Measurements from ENCODE around the gene SMAP1. TPM values are rescaled to one million over a fixed set of nuclear protein-coding genes. Genes with fewer than 3 reads are reported as not detected.
A peak's percentile ranks its signal among the peaks of the same experiment; 100 is the strongest.

The SMAP1 gene
- total RNA-seq, 4 donors from 2014 or later, result 16.6 to 29.4 (median 22.0) TPM

DNA sequence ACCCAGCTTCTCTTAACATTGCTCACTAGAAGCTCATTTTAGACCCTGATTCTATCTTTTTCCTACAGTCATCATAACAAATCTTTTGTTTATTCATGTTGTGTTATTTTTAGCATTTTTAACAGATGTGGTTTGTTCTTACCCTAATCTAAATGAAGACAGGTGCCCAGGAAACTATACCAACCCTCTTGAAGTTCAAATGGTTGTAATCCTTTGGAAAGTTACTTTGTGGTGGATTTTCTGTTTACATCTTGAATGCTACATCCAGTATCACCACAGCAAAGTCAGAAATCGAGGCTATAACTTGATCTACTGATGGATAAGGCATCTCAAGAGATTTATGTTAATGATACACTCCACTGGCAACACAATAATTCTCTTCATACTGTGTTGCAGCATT is 26.2 kb downstream of the SMAP1 start:
- DNase-seq (ENCODE audit: low spot score), result no peak
- no peak for ATAC-seq (ENCODE audit: low FRiP score)
- TF ChIP-seq, protein P1, sequence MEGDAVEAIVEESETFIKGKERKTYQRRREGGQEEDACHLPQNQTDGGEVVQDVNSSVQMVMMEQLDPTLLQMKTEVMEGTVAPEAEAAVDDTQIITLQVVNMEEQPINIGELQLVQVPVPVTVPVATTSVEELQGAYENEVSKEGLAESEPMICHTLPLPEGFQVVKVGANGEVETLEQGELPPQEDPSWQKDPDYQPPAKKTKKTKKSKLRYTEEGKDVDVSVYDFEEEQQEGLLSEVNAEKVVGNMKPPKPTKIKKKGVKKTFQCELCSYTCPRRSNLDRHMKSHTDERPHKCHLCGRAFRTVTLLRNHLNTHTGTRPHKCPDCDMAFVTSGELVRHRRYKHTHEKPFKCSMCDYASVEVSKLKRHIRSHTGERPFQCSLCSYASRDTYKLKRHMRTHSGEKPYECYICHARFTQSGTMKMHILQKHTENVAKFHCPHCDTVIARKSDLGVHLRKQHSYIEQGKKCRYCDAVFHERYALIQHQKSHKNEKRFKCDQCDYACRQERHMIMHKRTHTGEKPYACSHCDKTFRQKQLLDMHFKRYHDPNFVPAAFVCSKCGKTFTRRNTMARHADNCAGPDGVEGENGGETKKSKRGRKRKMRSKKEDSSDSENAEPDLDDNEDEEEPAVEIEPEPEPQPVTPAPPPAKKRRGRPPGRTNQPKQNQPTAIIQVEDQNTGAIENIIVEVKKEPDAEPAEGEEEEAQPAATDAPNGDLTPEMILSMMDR (IDR thresholded peaks at IDR 0.05), result no peak

DNA sequence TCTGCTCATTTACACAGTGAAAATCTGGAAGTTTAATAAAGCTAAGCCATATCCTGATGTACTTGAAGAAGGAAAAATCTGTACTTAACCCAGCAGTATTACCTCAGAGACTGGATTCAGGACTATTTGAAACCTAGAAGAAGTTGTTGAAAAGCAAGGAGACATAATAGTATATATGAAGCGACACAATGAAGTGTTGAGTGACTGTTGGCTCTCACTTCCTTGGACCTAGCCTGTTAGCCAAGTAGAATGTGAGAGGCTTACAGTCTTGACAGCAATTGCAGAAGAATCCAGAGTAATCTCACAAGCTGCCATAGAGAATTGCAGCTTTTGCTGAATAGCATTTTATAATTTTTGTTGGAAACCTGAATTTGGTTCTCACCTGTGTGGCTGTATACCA is 26.7 kb downstream of the SMAP1 start:
- DNase-seq (ENCODE audit: low spot score) (no peak), ATAC-seq (ENCODE audit: low FRiP score) (no peak)
- TF ChIP-seq, protein P1 (IDR thresholded peaks at IDR 0.05), result no peak

DNA sequence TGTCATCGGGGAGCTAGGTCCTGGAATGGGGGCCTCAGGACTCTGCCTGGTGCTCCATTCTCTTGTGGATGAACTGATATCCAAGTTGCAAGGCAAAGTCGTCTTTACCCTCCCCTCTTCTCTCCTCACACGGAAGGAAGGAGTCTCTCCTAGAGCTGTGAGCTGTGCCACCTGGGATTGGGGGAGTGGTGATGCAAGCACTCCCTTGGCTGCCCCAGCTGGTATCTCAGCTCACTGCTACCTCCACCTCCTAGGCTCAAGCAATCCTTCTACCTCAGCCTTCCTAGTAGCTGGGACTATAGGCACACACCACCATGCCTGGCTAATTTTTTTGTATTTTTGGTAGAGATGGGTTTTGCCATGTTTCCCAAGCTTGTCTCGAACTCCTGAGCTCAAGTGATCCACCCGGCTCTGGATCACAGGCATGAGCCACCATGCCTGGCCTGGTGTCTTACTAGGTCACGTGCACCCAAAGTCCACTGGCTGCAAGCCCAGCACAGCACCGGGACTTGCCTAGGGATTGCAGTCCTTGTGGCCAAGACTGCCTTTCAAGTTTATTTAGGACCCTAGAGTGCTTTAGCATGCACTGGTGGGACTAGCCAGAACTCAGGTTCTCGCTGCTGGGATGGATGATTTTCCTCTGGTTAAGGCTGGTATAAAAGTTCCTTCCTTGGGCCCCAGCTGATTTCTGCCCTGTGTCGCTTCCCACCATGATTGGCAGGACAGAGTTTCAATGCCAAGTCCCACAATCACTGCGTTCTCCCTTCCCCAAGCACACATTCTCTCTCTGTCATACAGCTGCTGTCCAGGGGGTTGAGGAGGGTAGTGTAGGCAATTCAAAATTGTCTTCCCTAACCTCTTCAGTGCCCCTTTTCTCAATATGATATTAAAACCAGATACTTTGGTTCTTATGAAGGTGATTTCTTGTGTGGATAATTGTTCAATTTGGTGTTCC is 33.5 kb downstream of the SMAP1 start:
- DNase-seq (ENCODE audit: low spot score), result no peak
- ATAC-seq (ENCODE audit: low FRiP score), result no peak
- TF ChIP-seq, protein P1 (IDR thresholded peaks at IDR 0.05), result no peak

DNA sequence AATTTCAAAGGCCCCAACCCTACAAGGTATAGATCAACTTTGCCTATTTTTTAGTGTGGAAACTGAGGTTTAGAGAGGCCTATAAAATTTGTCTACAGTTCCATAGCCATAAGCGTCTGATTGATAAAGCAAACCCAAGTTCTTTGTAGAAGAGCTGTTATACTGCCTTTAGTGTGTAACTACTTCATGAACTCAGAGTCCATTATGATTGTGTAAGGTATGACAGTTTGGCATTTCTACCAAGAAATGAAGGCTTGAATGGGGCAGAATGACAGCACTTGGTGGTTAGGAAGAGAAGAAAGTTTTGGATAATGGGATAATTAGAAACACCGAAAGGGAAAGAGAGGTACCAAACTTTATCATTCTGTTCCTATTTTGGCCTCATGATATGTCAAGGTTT is 38.1 kb downstream of the SMAP1 start:
- ATAC-seq (ENCODE audit: low FRiP score) (no peak), DNase-seq (ENCODE audit: low spot score) (no peak)
- TF ChIP-seq, protein P1 (IDR thresholded peaks at IDR 0.05), result no peak

DNA sequence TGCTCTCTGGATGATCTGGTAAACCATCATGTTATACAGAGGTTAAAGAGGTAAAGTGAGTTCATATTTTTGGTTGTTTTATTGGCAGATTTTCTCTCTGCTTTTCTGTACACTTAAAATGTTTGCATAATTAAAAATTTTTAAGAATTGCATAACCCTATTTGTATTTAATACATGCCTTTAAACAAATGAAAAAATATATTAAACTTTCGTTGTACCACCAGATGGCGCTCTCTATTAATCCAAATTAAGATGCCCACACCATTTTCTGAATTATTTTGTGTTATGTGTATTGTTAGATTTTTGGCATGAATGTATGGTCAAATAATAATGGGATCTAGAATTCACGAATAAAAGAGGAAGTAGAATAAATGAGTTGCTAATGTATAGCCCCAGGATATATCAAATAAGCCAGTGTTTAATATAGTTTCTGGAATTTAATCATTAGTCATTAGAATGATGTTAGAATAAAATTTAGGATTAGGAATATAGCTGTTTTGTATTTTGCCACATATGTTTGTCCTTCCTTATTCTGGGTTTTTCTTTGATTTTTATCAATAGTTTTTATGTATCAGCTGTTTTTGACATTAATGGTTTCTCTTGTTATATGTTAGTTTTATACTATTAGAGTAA is 38.9 kb downstream of the SMAP1 start:
- DNase-seq (ENCODE audit: low spot score), result no peak
- no peak for ATAC-seq (ENCODE audit: low FRiP score)
- TF ChIP-seq, protein P1 (IDR thresholded peaks at IDR 0.05), result peak in 1 of 3 donors; percentile 14

DNA sequence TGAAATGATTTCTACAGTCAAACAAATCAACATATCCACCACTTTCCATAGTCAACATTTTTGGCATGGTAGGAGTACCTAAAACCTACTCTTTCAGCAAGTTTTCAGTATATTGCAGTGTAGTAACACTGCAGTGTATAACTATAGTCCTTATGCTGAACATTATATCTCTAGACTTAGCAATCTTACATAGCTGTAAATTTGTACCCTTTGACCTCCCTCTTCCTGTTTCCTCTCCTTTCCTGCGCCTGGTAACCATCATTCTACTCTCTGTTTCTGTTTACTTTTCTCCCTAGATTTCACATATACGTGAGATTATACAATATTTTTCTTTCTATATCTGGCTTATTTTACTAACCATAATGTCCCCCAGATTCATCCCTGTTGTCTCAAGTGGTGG is 40.2 kb downstream of the SMAP1 start:
- ATAC-seq (ENCODE audit: low FRiP score), result no peak
- DNase-seq (ENCODE audit: low spot score), result no peak
- TF ChIP-seq, protein P1 (IDR thresholded peaks at IDR 0.05), result no peak

Measured in omental fat pad (tissue), 4 donors.